HepG2 (cell line): Measurements from ENCODE around the gene AMBRA1. TPM values are rescaled to one million over a fixed set of nuclear protein-coding genes. Genes with fewer than 3 reads are reported as not detected.

Source experiments
- ATF1 ChIP-seq: IDR thresholded peaks from 2 replicates; pipeline ENCODE4 v1.6.1; 2016; ENCODE audit warnings: mild to moderate bottlenecking, control low read depth
- DNMT1 ChIP-seq: sonication (generic); formaldehyde crosslinking; IDR thresholded peaks from 2 replicates; pipeline ENCODE4 v1.5.1; 2020; ENCODE audit warnings: mild to moderate bottlenecking, missing genetic modification reagents
- GTF3A ChIP-seq: sonication (generic); formaldehyde crosslinking; conservative IDR thresholded peaks from 2 replicates; pipeline ENCODE4 v1.4.0; 2020; ENCODE audit warnings: mild to moderate bottlenecking, missing genetic modification reagents
- MEIS2 ChIP-seq: sonication (generic); formaldehyde crosslinking; IDR thresholded peaks from 2 replicates; pipeline ENCODE4 v1.9.0; 2021; ENCODE audit warnings: mild to moderate bottlenecking, missing genetic modification reagents
- RAD51 ChIP-seq: fragments of 450-650 bp; IDR thresholded peaks from 2 replicates; pipeline ENCODE4 v1.6.1; 2016; ENCODE audit warnings: borderline replicate concordance
- SOX13 ChIP-seq, 3 experiments: fragments of 450-650 bp in 1 of 3; sonication (generic) in 1 of 3; formaldehyde crosslinking in 1 of 3; IDR thresholded peaks in 2 of 3; conservative IDR thresholded peaks in 1 of 3; 2 replicates each; pipeline versions ENCODE4 v1.5.0 to v1.6.1; 2016 to 2020; ENCODE audit warnings: antibody characterized with exemption in 1 of 3, mild to moderate bottlenecking in 1 of 3, missing compliant biosample characterization in 1 of 3, missing genetic modification reagents in 1 of 3, moderate library complexity in 1 of 3
- SRY ChIP-seq: sonication (generic); formaldehyde crosslinking; IDR thresholded peaks from 2 replicates; pipeline ENCODE4 v1.8.0; 2022; ENCODE audit warnings: mild to moderate bottlenecking, missing genetic modification reagents
- ZNF101 ChIP-seq: sonication (generic); formaldehyde crosslinking; IDR thresholded peaks from 2 replicates; pipeline ENCODE4 v1.4.0; 2020; ENCODE audit warnings: mild to moderate bottlenecking, low read depth, missing genetic modification reagents, borderline replicate concordance
- polyA plus RNA-seq, 8 experiments: library from polyadenylated mRNA; depleted of rRNA in 3 of 8; stranded (reverse) in 7 of 8; unstranded in 1 of 8; fragments of >200 nt; fragmentation: Illumina TruSeq in 4 of 8; extraction: Trizol in 4 of 8; gene quantifications; 2 replicates each; pipeline versions ENCODE4 v1.2.1 to v1.2.3, GENCODE V29; 2011 to 2016; ENCODE audit warnings: low read depth in 4 of 8, missing spikeins in 1 of 8, mixed read lengths in 1 of 8; ENCODE audit not compliant: insufficient read depth in 1 of 8
- total RNA-seq, 5 experiments: library from RNA; depleted of rRNA; stranded (reverse); fragments of >200 nt; fragmentation: Illumina TruSeq; extraction: Trizol; gene quantifications; 2 replicates each; pipeline ENCODE4 v1.2.3, GENCODE V29; 2016; ENCODE audit warnings: low read depth in 1 of 5
- TF ChIP-seq, protein P1 (sequence below): sonication (generic); formaldehyde crosslinking; IDR thresholded peaks from 2 replicates; pipeline ENCODE4 v1.4.0; 2020; ENCODE audit warnings: missing genetic modification reagents, borderline replicate concordance
- TF ChIP-seq, protein P2 (sequence below): sonication (generic); formaldehyde crosslinking; IDR thresholded peaks from 2 replicates; pipeline ENCODE4 v1.8.0; 2022; ENCODE audit warnings: mild to moderate bottlenecking, missing genetic modification reagents, moderate library complexity
- TF ChIP-seq, protein P3 (sequence below): sonication (generic); formaldehyde crosslinking; IDR thresholded peaks from 2 replicates; pipeline ENCODE4 v1.4.0; 2020; ENCODE audit warnings: mild to moderate bottlenecking, low read depth, missing genetic modification reagents
- TF ChIP-seq, protein P4 (sequence below): sonication (generic); formaldehyde crosslinking; IDR thresholded peaks from 2 replicates; pipeline ENCODE4 v1.8.1; 2022; ENCODE audit warnings: mild to moderate bottlenecking, missing genetic modification reagents
- TF ChIP-seq, protein P5 (sequence below): sonication (generic); formaldehyde crosslinking; IDR thresholded peaks from one replicate; pipeline ENCODE4 v1.5.1; 2020; ENCODE audit warnings: mild to moderate bottlenecking, missing genetic modification reagents; ENCODE audit errors: not compliant biosample characterization

AMBRA1 gene
- total and polyA plus RNA-seq, 2 of the 13 experiments (the other 11 are each of a cell fraction or from before 2014, with no cell fraction given): 15.7 to 26.0 TPM

DNA sequence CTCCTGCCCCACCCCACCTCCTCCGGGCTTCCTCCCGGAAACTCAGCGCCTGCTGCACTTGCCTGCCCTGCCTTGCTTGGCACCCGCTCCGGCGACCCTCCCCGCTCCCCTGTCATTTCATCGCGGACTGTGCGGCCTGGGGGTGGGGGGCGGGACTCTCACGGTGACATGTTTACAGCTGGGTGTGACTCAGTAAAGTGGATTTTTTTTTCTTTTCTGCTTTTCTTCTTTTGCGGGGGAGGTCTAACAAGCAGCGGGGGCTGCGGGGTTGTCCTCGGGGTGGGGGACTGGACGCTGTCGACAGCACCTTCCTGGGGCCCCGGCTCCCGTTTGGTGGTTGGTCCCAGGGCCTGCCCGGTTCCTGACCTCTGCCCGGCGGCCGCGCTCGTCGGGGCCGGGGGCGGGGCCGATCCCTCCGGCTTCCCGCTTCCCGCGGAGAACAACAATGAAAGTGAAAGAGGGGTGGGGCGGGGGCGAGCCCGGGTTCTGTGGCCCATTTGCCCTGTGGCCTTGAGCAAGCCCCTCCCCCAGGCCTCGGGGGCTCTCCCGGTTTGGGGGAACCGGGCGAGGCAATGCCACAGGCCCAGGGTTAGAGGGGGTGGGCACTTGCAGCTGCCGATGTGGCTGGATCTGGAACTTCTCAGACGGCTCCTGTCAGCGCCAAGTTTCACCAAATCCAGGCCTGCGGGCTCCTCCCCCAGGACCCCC is 213.3 kb downstream of the AMBRA1 start (continued):
- TF ChIP-seq ZNF101 (CRISPR knock-in tag): no peak
- TF ChIP-seq, protein P1, sequence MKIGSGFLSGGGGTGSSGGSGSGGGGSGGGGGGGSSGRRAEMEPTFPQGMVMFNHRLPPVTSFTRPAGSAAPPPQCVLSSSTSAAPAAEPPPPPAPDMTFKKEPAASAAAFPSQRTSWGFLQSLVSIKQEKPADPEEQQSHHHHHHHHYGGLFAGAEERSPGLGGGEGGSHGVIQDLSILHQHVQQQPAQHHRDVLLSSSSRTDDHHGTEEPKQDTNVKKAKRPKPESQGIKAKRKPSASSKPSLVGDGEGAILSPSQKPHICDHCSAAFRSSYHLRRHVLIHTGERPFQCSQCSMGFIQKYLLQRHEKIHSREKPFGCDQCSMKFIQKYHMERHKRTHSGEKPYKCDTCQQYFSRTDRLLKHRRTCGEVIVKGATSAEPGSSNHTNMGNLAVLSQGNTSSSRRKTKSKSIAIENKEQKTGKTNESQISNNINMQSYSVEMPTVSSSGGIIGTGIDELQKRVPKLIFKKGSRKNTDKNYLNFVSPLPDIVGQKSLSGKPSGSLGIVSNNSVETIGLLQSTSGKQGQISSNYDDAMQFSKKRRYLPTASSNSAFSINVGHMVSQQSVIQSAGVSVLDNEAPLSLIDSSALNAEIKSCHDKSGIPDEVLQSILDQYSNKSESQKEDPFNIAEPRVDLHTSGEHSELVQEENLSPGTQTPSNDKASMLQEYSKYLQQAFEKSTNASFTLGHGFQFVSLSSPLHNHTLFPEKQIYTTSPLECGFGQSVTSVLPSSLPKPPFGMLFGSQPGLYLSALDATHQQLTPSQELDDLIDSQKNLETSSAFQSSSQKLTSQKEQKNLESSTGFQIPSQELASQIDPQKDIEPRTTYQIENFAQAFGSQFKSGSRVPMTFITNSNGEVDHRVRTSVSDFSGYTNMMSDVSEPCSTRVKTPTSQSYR (CRISPR knock-in tag): peak; percentile 84
- TF ChIP-seq MEIS2 (CRISPR knock-in tag): no peak
- TF ChIP-seq GTF3A: no peak
- TF ChIP-seq SRY (CRISPR knock-in tag): no peak
- TF ChIP-seq, protein P2, sequence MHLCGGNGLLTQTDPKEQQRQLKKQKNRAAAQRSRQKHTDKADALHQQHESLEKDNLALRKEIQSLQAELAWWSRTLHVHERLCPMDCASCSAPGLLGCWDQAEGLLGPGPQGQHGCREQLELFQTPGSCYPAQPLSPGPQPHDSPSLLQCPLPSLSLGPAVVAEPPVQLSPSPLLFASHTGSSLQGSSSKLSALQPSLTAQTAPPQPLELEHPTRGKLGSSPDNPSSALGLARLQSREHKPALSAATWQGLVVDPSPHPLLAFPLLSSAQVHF: no peak
- TF ChIP-seq DNMT1 (CRISPR knock-in tag): no peak
- TF ChIP-seq, protein P3, sequence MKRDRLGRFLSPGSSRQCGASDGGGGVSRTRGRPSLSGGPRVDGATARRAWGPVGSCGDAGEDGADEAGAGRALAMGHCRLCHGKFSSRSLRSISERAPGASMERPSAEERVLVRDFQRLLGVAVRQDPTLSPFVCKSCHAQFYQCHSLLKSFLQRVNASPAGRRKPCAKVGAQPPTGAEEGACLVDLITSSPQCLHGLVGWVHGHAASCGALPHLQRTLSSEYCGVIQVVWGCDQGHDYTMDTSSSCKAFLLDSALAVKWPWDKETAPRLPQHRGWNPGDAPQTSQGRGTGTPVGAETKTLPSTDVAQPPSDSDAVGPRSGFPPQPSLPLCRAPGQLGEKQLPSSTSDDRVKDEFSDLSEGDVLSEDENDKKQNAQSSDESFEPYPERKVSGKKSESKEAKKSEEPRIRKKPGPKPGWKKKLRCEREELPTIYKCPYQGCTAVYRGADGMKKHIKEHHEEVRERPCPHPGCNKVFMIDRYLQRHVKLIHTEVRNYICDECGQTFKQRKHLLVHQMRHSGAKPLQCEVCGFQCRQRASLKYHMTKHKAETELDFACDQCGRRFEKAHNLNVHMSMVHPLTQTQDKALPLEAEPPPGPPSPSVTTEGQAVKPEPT (CRISPR knock-in tag): no peak
- no peak for TF ChIP-seq RAD51
- TF ChIP-seq SOX13 (IDR thresholded peaks at IDR 0.05): no peak
- peak in 1 of 2 experiments; percentile 87; a peak in 2 of 4 replicates for TF ChIP-seq SOX13 (CRISPR knock-in tag; conservative IDR thresholded peaks at IDR 0.05 in 1 of 2, IDR thresholded peaks at IDR 0.05 in 1 of 2)
- no peak for TF ChIP-seq ATF1 (CRISPR knock-in tag)
- TF ChIP-seq, protein P4, sequence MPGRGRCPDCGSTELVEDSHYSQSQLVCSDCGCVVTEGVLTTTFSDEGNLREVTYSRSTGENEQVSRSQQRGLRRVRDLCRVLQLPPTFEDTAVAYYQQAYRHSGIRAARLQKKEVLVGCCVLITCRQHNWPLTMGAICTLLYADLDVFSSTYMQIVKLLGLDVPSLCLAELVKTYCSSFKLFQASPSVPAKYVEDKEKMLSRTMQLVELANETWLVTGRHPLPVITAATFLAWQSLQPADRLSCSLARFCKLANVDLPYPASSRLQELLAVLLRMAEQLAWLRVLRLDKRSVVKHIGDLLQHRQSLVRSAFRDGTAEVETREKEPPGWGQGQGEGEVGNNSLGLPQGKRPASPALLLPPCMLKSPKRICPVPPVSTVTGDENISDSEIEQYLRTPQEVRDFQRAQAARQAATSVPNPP (CRISPR knock-in tag): no peak
- TF ChIP-seq, protein P5, sequence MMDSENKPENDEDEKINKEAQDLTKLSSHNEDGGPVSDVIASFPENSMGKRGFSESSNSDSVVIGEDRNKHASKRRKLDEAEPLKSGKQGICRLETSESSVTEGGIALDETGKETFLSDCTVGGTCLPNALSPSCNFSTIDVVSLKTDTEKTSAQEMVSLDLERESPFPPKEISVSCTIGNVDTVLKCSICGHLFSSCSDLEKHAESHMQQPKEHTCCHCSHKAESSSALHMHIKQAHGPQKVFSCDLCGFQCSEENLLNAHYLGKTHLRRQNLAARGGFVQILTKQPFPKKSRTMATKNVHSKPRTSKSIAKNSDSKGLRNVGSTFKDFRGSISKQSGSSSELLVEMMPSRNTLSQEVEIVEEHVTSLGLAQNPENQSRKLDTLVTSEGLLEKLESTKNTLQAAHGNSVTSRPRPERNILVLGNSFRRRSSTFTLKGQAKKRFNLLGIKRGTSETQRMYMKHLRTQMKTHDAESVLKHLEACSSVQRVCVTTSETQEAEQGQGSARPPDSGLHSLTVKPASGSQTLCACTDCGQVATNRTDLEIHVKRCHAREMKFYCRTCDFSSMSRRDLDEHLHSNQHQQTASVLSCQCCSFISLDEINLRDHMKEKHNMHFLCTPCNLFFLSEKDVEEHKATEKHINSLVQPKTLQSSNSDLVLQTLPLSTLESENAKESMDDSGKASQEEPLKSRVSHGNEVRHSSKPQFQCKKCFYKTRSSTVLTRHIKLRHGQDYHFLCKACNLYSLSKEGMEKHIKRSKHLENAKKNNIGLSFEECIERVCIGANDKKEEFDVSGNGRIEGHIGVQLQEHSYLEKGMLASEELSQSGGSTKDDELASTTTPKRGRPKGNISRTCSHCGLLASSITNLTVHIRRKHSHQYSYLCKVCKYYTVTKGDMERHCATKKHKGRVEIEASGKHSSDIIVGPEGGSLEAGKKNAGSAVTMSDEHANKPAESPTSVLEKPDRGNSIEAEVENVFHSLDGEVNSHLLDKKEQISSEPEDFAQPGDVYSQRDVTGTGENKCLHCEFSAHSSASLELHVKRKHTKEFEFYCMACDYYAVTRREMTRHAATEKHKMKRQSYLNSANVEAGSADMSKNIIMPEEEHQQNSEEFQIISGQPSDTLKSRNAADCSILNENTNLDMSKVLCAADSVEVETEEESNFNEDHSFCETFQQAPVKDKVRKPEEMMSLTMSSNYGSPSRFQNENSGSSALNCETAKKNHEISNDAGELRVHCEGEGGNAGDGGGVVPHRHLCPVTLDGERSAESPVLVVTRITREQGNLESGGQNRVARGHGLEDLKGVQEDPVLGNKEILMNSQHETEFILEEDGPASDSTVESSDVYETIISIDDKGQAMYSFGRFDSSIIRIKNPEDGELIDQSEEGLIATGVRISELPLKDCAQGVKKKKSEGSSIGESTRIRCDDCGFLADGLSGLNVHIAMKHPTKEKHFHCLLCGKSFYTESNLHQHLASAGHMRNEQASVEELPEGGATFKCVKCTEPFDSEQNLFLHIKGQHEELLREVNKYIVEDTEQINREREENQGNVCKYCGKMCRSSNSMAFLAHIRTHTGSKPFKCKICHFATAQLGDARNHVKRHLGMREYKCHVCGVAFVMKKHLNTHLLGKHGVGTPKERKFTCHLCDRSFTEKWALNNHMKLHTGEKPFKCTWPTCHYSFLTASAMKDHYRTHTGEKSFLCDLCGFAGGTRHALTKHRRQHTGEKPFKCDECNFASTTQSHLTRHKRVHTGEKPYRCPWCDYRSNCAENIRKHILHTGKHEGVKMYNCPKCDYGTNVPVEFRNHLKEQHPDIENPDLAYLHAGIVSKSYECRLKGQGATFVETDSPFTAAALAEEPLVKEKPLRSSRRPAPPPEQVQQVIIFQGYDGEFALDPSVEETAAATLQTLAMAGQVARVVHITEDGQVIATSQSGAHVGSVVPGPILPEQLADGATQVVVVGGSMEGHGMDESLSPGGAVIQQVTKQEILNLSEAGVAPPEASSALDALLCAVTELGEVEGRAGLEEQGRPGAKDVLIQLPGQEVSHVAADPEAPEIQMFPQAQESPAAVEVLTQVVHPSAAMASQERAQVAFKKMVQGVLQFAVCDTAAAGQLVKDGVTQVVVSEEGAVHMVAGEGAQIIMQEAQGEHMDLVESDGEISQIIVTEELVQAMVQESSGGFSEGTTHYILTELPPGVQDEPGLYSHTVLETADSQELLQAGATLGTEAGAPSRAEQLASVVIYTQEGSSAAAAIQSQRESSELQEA (CRISPR knock-in tag): no peak
